ENCODE data around the gene TEX10.

TEX10 gene

DNA sequence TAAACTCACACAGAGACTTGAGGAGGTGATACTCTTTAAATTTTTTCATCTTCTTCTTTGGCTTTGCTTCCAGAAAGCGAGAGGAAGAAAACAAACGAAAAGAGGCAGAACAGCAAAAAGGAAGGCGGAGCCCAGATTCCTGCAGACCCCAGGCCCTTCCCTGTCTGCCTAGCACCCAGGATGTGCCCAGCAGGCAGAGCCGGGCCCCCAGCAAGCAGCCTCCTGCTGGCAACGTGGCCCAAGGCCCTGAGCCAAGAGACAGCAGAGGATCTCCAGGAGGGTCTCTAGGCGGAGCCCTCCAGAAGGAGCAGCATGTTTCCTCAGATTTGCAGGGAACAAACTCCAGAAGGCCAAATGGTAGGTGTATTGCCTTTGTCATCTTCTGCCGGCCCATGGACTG is 68.5 kb downstream of the TEX10 start:
- POLR2A ChIA-PET = no interaction called here
- peaks cover 0 to 59% of the 10 kb centered on the region in 2 experiments; a peak in 2 of 3 replicates for H3K36me3 ChIP-seq (ENCODE audit: control insufficient read depth in 2 of 2, insufficient read depth in 1 of 2, low read length in 2 of 2)
- CTCF ChIA-PET = no interaction called here
- H3K4me3 ChIP-seq (ENCODE audit: low read depth, low read length) = no peak overlapping the region
- no peaks in the 10 kb centered on the region for H3K4me1 ChIP-seq (ENCODE audit: control insufficient read depth, insufficient read depth, low read length)
- H3K27ac ChIP-seq (ENCODE audit: extremely low read depth, low read depth, low read length) = no peak overlapping the region
- no peak for TF ChIP-seq ZNF776 (tag by site-specific recombination; IDR thresholded peaks at IDR 0.05; ENCODE audit: borderline replicate concordance)
- no peak for TF ChIP-seq KLF7 (tag by site-specific recombination; IDR thresholded peaks at IDR 0.05; ENCODE audit: borderline replicate concordance)
- TF ChIP-seq ZNF654 (tag by site-specific recombination; IDR thresholded peaks at IDR 0.05; ENCODE audit: low read depth) = no peak
- no peak for TF ChIP-seq ZNF37A (tag by site-specific recombination; IDR thresholded peaks at IDR 0.05)
- no peak for TF ChIP-seq ZNF660 (tag by site-specific recombination; IDR thresholded peaks at IDR 0.05)
- TF ChIP-seq, protein P1, sequence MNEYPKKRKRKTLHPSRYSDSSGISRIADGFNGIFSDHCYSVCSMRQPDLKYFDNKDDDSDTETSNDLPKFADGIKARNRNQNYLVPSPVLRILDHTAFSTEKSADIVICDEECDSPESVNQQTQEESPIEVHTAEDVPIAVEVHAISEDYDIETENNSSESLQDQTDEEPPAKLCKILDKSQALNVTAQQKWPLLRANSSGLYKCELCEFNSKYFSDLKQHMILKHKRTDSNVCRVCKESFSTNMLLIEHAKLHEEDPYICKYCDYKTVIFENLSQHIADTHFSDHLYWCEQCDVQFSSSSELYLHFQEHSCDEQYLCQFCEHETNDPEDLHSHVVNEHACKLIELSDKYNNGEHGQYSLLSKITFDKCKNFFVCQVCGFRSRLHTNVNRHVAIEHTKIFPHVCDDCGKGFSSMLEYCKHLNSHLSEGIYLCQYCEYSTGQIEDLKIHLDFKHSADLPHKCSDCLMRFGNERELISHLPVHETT (tag by site-specific recombination; IDR thresholded peaks at IDR 0.05) = no peak
- TF ChIP-seq ZNF324 (tag by site-specific recombination; IDR thresholded peaks at IDR 0.05) = no peak
- TF ChIP-seq, protein P2, sequence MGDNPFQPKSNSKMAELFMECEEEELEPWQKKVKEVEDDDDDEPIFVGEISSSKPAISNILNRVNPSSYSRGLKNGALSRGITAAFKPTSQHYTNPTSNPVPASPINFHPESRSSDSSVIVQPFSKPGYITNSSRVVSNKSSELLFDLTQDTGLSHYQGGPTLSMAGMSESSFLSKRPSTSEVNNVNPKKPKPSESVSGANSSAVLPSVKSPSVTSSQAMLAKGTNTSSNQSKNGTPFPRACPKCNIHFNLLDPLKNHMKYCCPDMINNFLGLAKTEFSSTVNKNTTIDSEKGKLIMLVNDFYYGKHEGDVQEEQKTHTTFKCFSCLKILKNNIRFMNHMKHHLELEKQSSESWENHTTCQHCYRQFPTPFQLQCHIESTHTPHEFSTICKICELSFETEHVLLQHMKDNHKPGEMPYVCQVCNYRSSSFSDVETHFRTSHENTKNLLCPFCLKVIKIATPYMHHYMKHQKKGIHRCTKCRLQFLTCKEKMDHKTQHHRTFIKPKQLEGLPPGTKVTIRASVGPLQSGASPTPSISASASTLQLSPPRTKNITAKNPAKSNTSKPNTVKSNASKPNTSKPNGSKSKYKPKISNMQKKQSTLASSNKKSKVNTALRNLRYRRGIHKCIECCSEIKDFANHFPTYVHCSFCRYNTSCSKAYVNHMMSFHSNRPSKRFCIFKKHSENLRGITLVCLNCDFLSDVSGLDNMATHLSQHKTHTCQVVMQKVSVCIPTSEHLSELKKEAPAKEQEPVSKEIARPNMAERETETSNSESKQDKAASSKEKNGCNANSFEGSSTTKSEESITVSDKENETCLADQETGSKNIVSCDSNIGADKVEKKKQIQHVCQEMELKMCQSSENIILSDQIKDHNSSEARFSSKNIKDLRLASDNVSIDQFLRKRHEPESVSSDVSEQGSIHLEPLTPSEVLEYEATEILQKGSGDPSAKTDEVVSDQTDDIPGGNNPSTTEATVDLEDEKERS (tag by site-specific recombination; IDR thresholded peaks at IDR 0.05) = no peak
- TF ChIP-seq ZNF423 (tag by site-specific recombination; IDR thresholded peaks at IDR 0.05) = no peak
- no peak for TF ChIP-seq GLI2 (tag by site-specific recombination; IDR thresholded peaks at IDR 0.05; ENCODE audit: borderline replicate concordance, low read depth)
- no peak for TF ChIP-seq ZNF10 (tag by site-specific recombination; IDR thresholded peaks at IDR 0.05)
- TF ChIP-seq, protein P3, sequence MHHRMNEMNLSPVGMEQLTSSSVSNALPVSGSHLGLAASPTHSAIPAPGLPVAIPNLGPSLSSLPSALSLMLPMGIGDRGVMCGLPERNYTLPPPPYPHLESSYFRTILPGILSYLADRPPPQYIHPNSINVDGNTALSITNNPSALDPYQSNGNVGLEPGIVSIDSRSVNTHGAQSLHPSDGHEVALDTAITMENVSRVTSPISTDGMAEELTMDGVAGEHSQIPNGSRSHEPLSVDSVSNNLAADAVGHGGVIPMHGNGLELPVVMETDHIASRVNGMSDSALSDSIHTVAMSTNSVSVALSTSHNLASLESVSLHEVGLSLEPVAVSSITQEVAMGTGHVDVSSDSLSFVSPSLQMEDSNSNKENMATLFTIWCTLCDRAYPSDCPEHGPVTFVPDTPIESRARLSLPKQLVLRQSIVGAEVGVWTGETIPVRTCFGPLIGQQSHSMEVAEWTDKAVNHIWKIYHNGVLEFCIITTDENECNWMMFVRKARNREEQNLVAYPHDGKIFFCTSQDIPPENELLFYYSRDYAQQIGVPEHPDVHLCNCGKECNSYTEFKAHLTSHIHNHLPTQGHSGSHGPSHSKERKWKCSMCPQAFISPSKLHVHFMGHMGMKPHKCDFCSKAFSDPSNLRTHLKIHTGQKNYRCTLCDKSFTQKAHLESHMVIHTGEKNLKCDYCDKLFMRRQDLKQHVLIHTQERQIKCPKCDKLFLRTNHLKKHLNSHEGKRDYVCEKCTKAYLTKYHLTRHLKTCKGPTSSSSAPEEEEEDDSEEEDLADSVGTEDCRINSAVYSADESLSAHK (tag by site-specific recombination; IDR thresholded peaks at IDR 0.05) = no peak
- no peak for TF ChIP-seq ZNF175 (tag by site-specific recombination; IDR thresholded peaks at IDR 0.05)
- TF ChIP-seq, protein P4, sequence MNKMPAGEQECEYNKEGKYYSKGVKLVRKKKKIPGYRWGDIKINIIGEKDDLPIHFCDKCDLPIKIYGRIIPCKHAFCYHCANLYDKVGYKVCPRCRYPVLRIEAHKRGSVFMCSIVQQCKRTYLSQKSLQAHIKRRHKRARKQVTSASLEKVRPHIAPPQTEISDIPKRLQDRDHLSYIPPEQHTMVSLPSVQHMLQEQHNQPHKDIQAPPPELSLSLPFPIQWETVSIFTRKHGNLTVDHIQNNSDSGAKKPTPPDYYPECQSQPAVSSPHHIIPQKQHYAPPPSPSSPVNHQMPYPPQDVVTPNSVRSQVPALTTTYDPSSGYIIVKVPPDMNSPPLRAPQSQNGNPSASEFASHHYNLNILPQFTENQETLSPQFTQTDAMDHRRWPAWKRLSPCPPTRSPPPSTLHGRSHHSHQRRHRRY (tag by site-specific recombination; IDR thresholded peaks at IDR 0.05) = no peak
- no peak for TF ChIP-seq ZNF621 (tag by site-specific recombination; IDR thresholded peaks at IDR 0.05)
- TF ChIP-seq SCRT2 (tag by site-specific recombination; IDR thresholded peaks at IDR 0.05) = no peak
- no peaks in the 10 kb centered on the region for H3K9me3 ChIP-seq (ENCODE audit: control insufficient read depth, insufficient read depth, low read depth, low read length)

DNA sequence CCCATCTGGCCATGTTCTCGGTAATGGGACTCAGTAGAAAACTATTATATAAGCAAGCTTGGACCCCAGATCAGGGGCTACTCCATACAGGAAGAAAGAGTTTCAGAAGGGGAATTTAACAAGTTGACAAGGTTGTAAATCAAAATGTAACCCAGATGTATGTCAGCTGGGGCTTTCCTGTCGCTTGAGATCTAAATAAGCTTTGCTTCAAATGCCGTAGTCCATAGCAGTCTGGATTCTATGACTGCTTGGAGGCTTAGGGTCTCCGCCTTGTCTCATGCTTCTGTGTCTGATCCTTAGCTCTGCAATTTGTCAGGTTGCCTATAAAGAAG is 70.4 kb downstream of the TEX10 start:
- Histone ChIP-seq H3K27ac (ENCODE audit: extremely low read depth, low read depth, low read length) (no peak overlapping the region), H3K9me3 (ENCODE audit: control insufficient read depth, insufficient read depth, low read depth, low read length) (no peaks in the 10 kb centered on the region), H3K36me3 (ENCODE audit: control insufficient read depth in 2 of 2, insufficient read depth in 1 of 2, low read length in 2 of 2) (peaks cover 4 to 54% of the 10 kb centered on the region in 2 experiments; a peak in 2 of 3 replicates), H3K4me1 (ENCODE audit: control insufficient read depth, insufficient read depth, low read length) (no peaks in the 10 kb centered on the region), H3K4me3 (ENCODE audit: low read depth, low read length) (no peak overlapping the region)
- CTCF ChIA-PET = no interaction called here
- POLR2A ChIA-PET = no interaction called here
- TF ChIP-seq RBAK (tag by site-specific recombination; IDR thresholded peaks at IDR 0.05) (no peak), ZNF416 (tag by site-specific recombination; IDR thresholded peaks at IDR 0.05) (no peak), GLIS1 (tag by site-specific recombination; IDR thresholded peaks at IDR 0.05) (no peak), TCF7L2 (IDR thresholded peaks at IDR 0.05; ENCODE audit: borderline replicate concordance, low read depth, low read length) (no peak), GLI2 (tag by site-specific recombination; IDR thresholded peaks at IDR 0.05; ENCODE audit: borderline replicate concordance, low read depth) (no peak), TRIM28 (IDR thresholded peaks at IDR 0.05; ENCODE audit: borderline replicate concordance, low read length) (no peak), SP2 (tag by site-specific recombination; IDR thresholded peaks at IDR 0.05) (no peak)
- TF ChIP-seq, protein P5, sequence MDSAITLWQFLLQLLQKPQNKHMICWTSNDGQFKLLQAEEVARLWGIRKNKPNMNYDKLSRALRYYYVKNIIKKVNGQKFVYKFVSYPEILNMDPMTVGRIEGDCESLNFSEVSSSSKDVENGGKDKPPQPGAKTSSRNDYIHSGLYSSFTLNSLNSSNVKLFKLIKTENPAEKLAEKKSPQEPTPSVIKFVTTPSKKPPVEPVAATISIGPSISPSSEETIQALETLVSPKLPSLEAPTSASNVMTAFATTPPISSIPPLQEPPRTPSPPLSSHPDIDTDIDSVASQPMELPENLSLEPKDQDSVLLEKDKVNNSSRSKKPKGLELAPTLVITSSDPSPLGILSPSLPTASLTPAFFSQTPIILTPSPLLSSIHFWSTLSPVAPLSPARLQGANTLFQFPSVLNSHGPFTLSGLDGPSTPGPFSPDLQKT (IDR thresholded peaks at IDR 0.05; ENCODE audit: borderline replicate concordance, low read depth, low read length) = no peak
- TF ChIP-seq, protein P6, sequence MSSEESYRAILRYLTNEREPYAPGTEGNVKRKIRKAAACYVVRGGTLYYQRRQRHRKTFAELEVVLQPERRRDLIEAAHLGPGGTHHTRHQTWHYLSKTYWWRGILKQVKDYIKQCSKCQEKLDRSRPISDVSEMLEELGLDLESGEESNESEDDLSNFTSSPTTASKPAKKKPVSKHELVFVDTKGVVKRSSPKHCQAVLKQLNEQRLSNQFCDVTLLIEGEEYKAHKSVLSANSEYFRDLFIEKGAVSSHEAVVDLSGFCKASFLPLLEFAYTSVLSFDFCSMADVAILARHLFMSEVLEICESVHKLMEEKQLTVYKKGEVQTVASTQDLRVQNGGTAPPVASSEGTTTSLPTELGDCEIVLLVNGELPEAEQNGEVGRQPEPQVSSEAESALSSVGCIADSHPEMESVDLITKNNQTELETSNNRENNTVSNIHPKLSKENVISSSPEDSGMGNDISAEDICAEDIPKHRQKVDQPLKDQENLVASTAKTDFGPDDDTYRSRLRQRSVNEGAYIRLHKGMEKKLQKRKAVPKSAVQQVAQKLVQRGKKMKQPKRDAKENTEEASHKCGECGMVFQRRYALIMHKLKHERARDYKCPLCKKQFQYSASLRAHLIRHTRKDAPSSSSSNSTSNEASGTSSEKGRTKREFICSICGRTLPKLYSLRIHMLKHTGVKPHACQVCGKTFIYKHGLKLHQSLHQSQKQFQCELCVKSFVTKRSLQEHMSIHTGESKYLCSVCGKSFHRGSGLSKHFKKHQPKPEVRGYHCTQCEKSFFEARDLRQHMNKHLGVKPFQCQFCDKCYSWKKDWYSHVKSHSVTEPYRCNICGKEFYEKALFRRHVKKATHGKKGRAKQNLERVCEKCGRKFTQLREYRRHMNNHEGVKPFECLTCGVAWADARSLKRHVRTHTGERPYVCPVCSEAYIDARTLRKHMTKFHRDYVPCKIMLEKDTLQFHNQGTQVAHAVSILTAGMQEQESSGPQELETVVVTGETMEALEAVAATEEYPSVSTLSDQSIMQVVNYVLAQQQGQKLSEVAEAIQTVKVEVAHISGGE (tag by site-specific recombination; conservative IDR thresholded peaks at IDR 0.05; ENCODE audit: low read depth) = no peak
